Chondrocyte (in vitro differentiated cells): Measurements from ENCODE around the gene SLC7A9. TPM values are rescaled to one million over a fixed set of nuclear protein-coding genes. Genes with fewer than 3 reads are reported as not detected.
"Not testable (repeated sequence)": the region's sequence is repeated elsewhere in the genome, so short reads cannot be mapped to it uniquely, and the experiment has no call there.

Source experiments
- DNase-seq: peaks from one replicate; pipeline ENCODE4 v3.0.0; 2021; ENCODE audit warnings: mixed read lengths, low spot score
- H3K27ac Mint-ChIP-seq: one replicate; pipeline ENCODE4 v1.8.0; 2021; ENCODE audit warnings: mild to moderate bottlenecking, moderate library complexity, mixed read lengths; ENCODE audit not compliant: unreplicated experiment
- H3K27me3 Mint-ChIP-seq: 2 replicates; pipeline ENCODE4 v1.8.0; 2021; ENCODE audit warnings: low read depth, mixed read lengths
- H3K36me3 Mint-ChIP-seq: 2 replicates; pipeline ENCODE4 v1.8.0; 2021; ENCODE audit warnings: low read depth, mixed read lengths
- H3K4me1 Mint-ChIP-seq: 2 replicates; pipeline ENCODE4 v1.8.0; 2021; ENCODE audit warnings: low read depth, mild to moderate bottlenecking, mixed read lengths
- H3K4me3 Mint-ChIP-seq: one replicate; pipeline ENCODE4 v1.8.0; 2021; ENCODE audit warnings: mild to moderate bottlenecking, moderate library complexity, mixed read lengths; ENCODE audit not compliant: unreplicated experiment
- H3K9me3 Mint-ChIP-seq: 2 replicates; pipeline ENCODE4 v1.8.0; 2021; ENCODE audit warnings: low read depth, mixed read lengths
- CTCF ChIP-seq: fragments of 200-600 bp; sonication (generic); IDR thresholded peaks from 2 replicates; pipeline ENCODE4 v1.5.0; 2021; ENCODE audit warnings: antibody characterized with exemption, mild to moderate bottlenecking, moderate library complexity
- total RNA-seq: library from RNA; stranded (reverse); gene quantifications from 3 replicates; pipeline ENCODE4 v1.2.1, GENCODE V29; 2021

Gene SLC7A9
- total RNA-seq, 1 donor from 2014 or later = 0.35 TPM

DNA sequence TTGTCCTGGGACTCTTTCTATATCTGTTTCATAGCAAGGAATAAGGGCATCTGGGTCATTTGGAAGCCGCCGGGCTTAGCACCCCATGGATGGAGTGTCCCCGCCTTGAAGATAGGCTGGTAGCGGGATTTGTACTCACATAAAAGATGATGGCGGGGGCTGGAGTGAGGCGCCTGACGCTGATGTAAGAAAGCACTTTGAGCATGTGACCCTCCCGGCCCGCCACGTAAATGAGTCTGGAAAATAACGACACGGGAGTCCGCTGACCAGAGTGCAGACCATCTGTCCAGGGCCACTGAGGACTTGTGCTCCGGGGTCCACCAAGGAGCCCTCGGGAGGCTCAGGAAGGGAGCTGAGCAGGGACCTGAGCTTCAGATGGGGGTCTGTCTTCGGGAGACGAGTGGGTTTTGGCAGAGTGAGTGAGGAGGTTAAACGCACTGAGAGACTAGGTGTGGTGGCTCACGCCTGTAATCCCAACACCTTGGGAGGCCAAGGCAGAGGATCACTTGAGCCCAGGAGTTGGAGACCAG lies 25.8 kb downstream of the SLC7A9 start:
- TF ChIP-seq CTCF = no peak
- H3K36me3 Mint-ChIP-seq = peaks cover 20% of the 10 kb centered on the region
- H3K9me3 Mint-ChIP-seq = peaks cover 23% of the 10 kb centered on the region
- H3K4me1 Mint-ChIP-seq = no peaks in the 10 kb centered on the region
- no peak overlapping the region for H3K27ac Mint-ChIP-seq
- no peak for DNase-seq
- H3K27me3 Mint-ChIP-seq = no peaks in the 10 kb centered on the region
- H3K4me3 Mint-ChIP-seq = no peak overlapping the region

DNA sequence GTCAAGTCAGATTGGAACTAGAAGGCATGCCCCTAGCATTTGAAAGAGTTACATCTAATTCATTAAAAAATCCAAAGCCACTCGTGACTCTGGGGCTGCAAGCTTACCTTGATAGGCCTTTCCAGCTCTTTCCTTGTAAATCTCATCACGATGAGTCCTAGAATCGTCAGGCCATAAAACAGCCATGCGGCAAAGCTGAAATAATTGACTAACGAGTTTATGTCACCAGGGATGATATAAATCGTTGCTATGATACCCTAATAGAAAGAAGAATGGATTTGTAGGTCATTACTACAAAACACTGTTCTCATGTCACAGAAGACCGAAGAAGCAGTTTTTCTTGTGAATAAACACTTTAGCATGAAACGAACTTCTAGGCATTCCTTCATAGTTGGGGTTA lies 27.5 kb downstream of the SLC7A9 start:
- DNase-seq = no peak
- TF ChIP-seq CTCF = no peak
- H3K4me3 Mint-ChIP-seq = no peak overlapping the region
- H3K27me3 Mint-ChIP-seq = no peaks in the 10 kb centered on the region
- H3K27ac Mint-ChIP-seq = no peak overlapping the region
- peaks cover 19% of the 10 kb centered on the region for H3K36me3 Mint-ChIP-seq
- H3K4me1 Mint-ChIP-seq = no peaks in the 10 kb centered on the region
- H3K9me3 Mint-ChIP-seq = peaks cover 16% of the 10 kb centered on the region

GRCh38 chr19:32837531-32837930 lies 32.0 kb downstream of the SLC7A9 start:
- no peaks in the 10 kb centered on the region for H3K27me3 Mint-ChIP-seq
- DNase-seq = no peak
- H3K9me3 Mint-ChIP-seq = peaks cover 12% of the 10 kb centered on the region
- H3K27ac Mint-ChIP-seq = no peak overlapping the region
- H3K4me3 Mint-ChIP-seq = no peak overlapping the region
- TF ChIP-seq CTCF = no peak
- H3K36me3 Mint-ChIP-seq = peaks cover 17% of the 10 kb centered on the region
- no peaks in the 10 kb centered on the region for H3K4me1 Mint-ChIP-seq

- H3K27me3 Mint-ChIP-seq, DNase-seq, H3K9me3 Mint-ChIP-seq, H3K4me1 Mint-ChIP-seq, H3K27ac Mint-ChIP-seq, H3K36me3 Mint-ChIP-seq, H3K4me3 Mint-ChIP-seq: not testable (repeated sequence)
These were observed 36.2 kb downstream of the SLC7A9 start for GRCh38 chr19:32833388-32833787.

- H3K4me1 Mint-ChIP-seq, H3K4me3 Mint-ChIP-seq, H3K27ac Mint-ChIP-seq, H3K27me3 Mint-ChIP-seq, DNase-seq, H3K9me3 Mint-ChIP-seq, H3K36me3 Mint-ChIP-seq: not testable (repeated sequence)
These were observed 36.7 kb downstream of the SLC7A9 start for GRCh38 chr19:32832825-32833224.

DNA sequence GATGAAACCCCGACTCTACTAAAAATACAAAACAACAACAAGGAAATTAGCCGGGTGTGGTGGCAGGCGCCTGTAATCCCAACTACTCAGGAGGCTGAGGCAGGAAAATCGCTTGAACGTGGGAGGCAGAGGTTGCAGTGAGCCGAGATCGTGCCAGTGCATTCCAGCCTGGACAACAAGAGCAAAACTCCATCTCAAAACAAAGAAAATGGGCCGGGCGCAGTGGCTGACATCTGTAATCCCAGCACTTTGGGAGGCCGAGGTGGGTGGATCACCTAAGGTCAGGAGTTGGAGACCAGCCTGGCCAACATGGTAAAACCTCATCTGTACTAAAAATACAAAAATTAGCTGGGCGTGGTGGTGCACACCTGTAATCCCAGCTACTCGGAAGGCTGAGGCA lies 37.5 kb downstream of the SLC7A9 start:
- H3K27me3 Mint-ChIP-seq = not testable (repeated sequence)

GRCh38 chr19:32831611-32832010 lies 38.0 kb downstream of the SLC7A9 start:
- DNase-seq = no peak

More for the DNA sequence above, 37.5 kb downstream of the SLC7A9 start:
- not testable (repeated sequence) for DNase-seq, H3K4me1 Mint-ChIP-seq, H3K4me3 Mint-ChIP-seq, H3K9me3 Mint-ChIP-seq, H3K36me3 Mint-ChIP-seq, H3K27ac Mint-ChIP-seq

More at GRCh38 chr19:32831611-32832010, 38.0 kb downstream of the SLC7A9 start:
- no peak overlapping the region for H3K27ac Mint-ChIP-seq
- no peaks in the 10 kb centered on the region for H3K27me3 Mint-ChIP-seq
- TF ChIP-seq CTCF = no peak
- no peaks in the 10 kb centered on the region for H3K9me3 Mint-ChIP-seq
- H3K36me3 Mint-ChIP-seq = peaks cover 6% of the 10 kb centered on the region
- no peak overlapping the region for H3K4me3 Mint-ChIP-seq
- no peaks in the 10 kb centered on the region for H3K4me1 Mint-ChIP-seq
